NCI-H524 treated with DMSO at 0.1 percent for 48 hours (cell line): Measurements from ENCODE around the gene SLC27A1.

Source experiments
- DNase-seq: peaks from one replicate; lab custom pipeline; 2025; lab: John Stamatoyannopoulos, UW

SLC27A1 gene

GRCh38 chr19:17470068-17470841 is at the start of gene SLC27A1:
TSS of gene SLC27A1 (plus strand) at chr19:17470524. CDS start at chr19:17470541, 17 bp downstream.
- peak; percentile 96 for DNase-seq

- DNase-seq, result no peak
Observed at GRCh38 chr19:17421942-17422341, 48.4 kb upstream of the SLC27A1 start.

- no peak for DNase-seq
Observed at GRCh38 chr19:17423429-17424208, 46.7 kb upstream of the SLC27A1 start.

- DNase-seq, result no peak
Observed at GRCh38 chr19:17424743-17425365, 45.5 kb upstream of the SLC27A1 start.

GRCh38 chr19:17429641-17430113 is 40.6 kb upstream of the SLC27A1 start:
- no peak for DNase-seq

- DNase-seq, result no peak
Observed at GRCh38 chr19:17431417-17431816, 38.9 kb upstream of the SLC27A1 start.

GRCh38 chr19:17435218-17435617 is 35.1 kb upstream of the SLC27A1 start:
- DNase-seq, result no peak

- DNase-seq, result no peak
Observed at GRCh38 chr19:17436094-17436873, 34.0 kb upstream of the SLC27A1 start.

- no peak for DNase-seq
Observed at GRCh38 chr19:17436874-17437267, 33.5 kb upstream of the SLC27A1 start.

GRCh38 chr19:17441241-17442021 is 28.9 kb upstream of the SLC27A1 start:
- no peak for DNase-seq

GRCh38 chr19:17445526-17446165 is 24.7 kb upstream of the SLC27A1 start:
- DNase-seq, result no peak

- DNase-seq, result no peak
Observed at GRCh38 chr19:17447704-17448130, 22.6 kb upstream of the SLC27A1 start.

GRCh38 chr19:17448131-17448967 is 22.0 kb upstream of the SLC27A1 start, which contains the start of gene TMEM221:
TSS of gene TMEM221 (minus strand) at chr19:17448668. CDS start at chr19:17448462, 206 bp downstream.
- no peak for DNase-seq

GRCh38 chr19:17450264-17451075 is 19.9 kb upstream of the SLC27A1 start:
- DNase-seq, result no peak

- no peak for DNase-seq
Observed at GRCh38 chr19:17451820-17452219, 18.5 kb upstream of the SLC27A1 start.

GRCh38 chr19:17454576-17455071 is 15.7 kb upstream of the SLC27A1 start:
- DNase-seq, result no peak

GRCh38 chr19:17455308-17456123 is 14.8 kb upstream of the SLC27A1 start:
- DNase-seq, result no peak
